Kidney glomerular epithelial cell (primary cell): ENCODE results near the gene GNAO1.

Experiments
- DNase-seq: peaks from one replicate; lab custom pipeline; 2025; lab: John Stamatoyannopoulos, UW

GNAO1 gene

DNA sequence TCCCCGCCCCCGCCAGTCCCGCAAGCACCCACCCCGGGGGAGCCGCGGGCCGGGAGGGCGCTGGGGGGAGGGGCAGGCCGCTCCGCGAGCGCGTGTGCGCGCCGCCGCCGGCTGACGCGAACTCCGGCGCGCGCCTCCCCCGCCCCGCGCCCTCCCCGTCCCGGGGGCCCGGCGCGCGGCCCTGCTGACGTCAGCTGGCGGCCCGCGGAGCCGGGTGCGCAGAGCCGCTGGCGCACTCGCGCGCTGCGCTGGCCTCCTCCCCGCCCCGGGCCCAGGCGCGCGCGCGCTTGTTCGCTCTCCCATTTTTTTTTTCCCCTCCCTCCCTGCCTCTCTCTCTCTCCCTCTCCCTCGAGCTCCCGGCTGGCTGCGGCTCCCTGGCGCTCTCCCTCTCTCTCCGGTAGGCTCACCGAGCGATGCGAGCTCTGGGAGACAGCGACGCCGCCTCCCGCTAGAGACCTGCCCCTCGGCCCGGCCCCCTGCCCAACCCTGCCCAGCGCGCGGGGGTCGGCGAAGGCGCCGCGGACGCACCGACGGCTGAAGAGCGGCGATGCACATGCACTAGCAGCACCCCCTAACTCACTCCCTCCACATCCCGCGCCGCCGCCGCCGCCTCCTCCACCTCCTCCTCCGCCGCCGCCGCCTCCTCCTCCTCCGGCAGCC lies at the start of gene GNAO1:
GNAO1 (plus strand) TSS at position 334 of the 660 bp plus-strand sequence. CDS start 747 bp downstream, outside the sequence.
- DNase-seq, result no peak

DNA sequence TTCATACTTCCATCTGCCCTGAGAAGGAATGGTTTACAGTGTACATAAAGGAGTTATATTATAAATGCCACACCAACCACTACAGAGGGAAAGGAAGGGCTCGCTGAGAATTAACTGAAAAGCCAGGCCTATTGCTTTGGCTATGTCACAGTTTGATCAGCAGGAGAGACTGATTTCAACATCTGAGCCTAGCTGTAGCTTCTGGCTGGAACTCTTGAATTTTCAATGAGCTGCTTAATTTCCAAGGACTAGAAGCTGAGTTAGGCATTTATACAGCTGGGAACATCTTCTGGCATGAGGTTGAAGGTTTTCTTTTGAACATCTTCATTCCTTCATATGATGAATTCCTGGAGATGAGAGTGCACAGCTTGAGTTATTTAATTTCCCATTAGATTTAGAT lies 47.6 kb upstream of the GNAO1 start:
- no peak for DNase-seq

DNA sequence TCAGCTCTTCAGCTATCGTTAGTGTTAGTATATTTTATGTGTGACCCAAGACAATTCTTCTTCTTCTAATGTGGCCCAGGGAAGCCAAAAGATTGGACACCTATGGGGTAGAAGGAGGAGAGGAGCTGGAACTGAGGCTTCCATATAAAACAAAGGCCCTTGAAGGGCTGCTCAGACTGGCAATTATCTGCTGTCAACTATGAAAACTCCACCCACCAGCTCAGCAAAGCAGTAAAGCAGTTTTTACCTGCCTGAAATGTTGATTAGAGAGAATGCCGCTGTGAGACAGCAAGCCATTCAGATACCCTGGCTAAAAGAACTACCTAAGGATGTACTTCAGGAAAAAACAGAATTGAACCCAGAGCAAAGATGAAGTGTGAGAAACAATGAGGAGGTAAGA lies 45.9 kb upstream of the GNAO1 start:
- no peak for DNase-seq

DNA sequence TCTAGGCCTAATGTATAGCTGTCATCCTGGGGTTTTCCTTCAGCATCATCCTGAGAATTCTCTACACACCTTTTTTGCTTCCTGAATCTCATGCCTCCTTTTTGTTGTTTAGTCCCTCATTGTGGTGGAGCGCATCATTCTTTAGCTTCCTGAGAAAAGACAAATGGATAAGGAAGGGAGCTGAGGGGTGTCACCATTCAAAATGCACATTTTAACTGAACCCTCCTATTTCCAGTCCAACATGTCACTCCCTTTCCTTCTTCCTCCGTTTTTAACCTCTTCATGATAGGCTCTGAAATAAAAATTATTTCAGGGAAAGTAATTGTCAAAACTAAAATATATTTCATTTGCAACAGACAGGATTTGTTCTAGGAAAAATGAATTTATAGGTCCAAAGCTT lies 39.7 kb upstream of the GNAO1 start:
- no peak for DNase-seq

DNA sequence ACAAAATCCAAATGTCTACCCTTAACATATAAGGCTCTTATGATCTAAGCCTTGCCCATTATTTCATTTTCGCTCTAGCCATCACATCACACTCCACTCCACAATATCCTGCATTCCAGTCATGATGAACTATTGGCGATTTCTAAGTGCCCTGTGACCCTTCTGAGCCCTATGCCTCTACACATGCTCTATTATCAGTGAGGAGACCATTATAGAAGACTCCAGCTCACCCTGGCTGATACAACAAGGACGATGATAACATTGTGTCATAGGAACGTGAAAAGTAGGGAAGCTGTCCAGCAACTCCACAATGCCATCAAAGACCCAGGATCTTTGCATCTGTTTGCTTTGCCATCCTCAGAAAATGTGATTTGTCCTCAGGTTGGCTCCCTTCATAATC lies 29.6 kb upstream of the GNAO1 start:
- no peak for DNase-seq

DNA sequence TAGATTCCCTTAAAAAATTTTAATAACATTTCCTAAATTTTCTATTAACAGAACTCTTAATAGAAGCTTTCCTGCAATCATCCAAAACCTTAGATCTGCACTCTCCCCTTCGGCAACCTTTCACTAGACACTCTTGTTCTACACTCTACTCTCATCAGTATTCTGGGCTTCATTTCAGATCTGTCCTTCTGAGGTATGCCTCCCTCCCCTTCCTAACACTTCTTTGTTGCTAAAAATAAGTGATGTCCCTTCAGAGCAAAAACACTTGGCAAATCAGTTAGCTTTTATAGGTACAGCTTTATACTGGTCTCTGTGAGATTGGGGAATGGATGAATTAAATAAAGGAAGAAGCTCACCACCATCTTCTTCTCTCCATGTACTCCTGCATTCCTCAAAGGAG lies 28.2 kb upstream of the GNAO1 start:
- no peak for DNase-seq

DNA sequence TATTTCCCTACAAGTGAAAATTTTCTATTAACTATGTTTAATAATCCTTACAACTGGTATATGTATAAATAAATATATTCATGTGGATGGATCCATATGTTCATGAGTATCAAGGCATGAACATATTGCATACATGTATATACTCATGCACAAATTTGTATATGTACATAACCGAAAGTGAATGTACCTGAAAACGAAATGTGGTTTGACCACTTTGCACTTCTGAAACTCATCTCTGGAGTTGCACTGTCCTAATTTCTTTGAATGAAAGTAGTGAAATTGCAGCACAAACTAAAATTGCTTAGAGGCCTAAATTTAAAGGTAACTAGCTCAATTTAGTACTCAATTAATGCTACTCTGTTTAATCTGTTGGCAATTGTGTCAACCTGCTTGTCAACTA lies 27.4 kb upstream of the GNAO1 start:
- DNase-seq, result no peak

DNA sequence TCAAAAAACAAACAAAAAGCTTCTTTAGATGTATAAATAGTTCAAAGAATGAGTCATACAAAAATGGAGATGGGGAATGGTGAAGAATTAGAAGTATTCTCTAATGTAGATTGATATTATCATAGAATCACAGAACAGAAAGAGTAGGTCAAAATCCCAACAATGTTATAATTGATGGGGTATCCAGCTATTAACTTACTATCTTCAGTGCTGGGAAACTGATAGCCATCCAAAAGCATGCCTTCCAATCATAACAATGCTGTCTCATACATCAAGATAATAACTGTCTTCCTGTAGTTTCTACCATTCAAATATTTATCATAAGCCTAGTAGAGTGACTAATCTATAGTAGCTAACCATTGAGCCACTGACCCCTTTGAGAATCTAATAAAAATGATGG lies 26.7 kb upstream of the GNAO1 start:
- no peak for DNase-seq

DNA sequence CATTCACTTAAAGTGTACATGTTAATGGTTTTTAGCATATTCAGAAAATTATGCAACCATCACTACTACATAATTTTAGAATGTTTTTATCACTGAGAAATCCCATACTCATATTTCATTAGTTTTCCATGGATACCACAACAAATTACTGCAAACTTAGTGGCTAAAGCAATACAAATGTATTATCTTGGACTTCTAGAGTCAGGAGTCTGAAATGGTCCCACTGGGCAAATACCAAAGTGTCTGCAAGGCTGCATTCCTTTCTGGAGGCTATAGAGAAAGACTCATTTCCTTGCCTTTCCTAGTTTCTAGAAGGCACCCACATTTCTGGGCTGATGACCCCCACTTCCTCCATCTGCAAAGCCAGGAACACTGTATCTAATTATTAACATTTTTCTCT lies 16.9 kb upstream of the GNAO1 start:
- DNase-seq, result no peak

DNA sequence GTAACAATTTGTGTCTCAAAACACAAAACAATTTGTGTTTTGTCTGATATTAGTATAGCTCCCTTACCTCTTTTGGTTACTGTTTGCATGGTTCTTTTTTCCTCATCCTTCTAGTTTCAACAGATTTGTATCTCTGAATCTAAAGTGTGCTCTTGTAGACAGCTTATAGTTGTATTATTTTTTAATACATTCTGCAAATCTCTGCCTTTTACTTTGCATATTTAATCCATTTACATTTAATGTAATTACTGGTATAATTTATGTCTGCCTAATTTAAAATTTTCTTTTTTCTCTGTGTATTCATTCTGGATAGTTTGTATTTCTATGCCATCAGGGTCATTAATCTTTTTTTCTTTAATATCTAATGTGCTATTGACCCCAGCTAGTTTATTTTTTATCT lies 9.9 kb upstream of the GNAO1 start:
- no peak for DNase-seq

DNA sequence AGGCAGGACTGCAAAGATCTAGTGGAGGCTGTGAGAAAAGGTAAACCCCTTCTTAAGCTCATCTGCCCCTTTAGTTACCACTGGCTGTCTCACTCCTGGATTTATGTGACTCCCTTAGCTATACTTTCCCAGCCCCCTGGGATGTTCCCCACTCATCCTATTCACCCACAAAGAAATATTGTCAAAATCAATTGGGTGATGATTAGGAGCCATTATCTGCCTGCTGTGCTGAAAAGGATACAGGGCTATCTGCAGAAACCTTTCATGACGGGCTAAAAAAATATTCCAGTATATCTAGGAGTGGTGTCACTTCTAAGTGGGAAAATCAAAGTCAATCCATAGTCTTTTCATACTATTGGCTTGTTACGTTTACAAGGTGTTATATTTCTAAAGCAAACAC lies 8.0 kb upstream of the GNAO1 start:
- DNase-seq, result no peak

DNA sequence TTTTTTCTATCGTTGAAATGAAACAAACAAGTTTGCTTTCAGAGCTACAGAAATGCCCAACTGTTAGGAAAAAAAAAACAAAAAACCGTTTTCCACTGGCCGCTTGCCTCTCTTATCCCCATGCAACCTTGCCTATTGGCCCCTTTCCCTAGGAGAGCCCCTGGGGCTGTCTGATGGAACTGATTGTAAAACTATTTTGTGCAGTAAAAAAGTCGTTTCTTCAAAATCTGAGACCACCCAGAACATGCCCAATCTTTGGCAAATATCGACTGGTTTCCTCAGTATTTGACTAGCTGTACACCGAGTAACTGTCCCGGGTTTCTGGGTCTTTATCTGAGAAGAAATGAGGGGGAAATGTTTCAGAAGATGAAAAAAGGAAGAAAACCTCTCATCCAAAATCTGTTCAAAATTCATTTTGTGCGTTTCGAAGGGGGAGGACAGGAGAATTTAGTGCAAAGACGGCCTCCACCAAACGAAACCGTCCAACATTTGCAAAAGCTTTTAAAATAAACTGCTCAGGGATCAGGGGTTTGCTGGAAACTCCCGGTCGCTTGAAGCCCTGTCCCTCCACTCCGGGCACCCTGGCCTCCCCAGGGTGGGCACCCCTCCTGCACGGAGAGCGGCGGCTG lies 1.1 kb upstream of the GNAO1 start:
- no peak for DNase-seq

DNA sequence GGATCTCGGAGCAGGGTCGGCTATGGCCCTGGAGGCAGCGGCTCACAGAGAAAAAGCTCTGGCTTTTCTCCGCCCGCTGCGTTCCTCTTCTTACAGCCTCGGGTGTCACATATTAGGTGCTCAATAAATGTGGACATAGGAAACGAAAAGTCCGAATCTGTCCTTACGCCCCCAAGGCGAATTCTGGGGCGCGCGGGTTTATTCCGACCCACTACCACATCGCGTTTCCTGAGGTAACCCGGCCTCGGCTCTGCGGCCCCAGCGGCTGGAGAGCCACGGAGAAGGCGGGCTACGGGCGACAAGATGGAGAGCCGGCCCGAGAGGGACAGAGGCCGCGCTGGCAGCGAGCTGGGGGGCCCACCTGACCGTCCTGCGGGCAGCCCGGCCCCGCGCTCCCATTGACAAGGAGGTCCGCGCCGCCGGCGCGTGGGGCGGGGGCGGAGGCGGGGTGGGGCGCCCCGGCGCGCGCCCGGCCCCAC lies 573 bp upstream of the GNAO1 start:
- no peak for DNase-seq

DNA sequence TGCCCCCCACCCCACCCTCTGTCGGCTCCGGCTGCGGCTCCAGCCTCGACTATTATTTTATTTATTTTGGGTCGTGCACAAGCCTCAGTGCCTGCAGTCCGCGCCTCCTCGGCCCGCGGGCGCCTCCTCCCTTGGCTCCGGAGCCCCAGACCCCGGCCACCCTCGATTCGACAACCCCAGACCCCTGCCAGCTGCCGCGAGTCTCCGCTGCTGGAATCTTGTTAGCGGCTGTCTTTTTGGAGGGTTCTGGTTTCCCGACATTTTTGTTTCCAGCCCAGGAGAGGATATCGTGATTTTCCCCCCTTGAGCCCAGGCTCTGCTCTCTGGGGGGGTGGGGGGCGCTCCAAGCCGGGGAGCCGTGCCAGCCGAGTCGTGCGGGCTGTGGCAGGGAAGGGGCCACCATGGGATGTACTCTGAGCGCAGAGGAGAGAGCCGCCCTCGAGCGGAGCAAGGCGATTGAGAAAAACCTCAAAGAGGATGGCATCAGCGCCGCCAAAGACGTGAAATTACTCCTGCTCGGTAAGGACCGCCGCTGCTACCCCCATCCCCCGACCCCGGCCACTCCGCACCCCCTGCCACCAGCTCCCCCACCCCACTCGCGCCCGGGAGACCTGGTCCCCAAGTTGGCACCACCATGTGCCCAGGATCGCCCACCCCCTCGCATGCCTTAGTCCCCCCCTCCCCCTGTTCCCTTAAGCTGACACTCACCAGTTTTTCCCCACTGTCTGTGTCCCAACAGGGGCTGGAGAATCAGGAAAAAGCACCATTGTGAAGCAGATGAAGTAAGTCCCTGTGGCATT lies 746 bp downstream of the GNAO1 start:
- DNase-seq, result no peak

DNA sequence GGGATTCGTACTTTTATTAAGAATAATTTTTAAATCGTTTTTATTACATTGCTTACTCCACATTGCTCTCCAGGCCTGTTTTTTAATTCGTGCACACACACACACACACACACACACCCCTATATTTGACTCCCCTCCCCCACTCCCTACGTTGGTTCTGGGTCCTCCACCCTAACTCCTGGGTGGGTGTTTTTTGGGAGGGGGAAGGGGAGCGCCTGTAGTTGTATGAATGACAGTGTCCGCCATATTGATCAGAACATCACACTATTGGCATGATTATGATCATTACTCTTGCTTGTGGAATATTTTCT lies 1.3 kb downstream of the GNAO1 start:
- DNase-seq, result no peak

DNA sequence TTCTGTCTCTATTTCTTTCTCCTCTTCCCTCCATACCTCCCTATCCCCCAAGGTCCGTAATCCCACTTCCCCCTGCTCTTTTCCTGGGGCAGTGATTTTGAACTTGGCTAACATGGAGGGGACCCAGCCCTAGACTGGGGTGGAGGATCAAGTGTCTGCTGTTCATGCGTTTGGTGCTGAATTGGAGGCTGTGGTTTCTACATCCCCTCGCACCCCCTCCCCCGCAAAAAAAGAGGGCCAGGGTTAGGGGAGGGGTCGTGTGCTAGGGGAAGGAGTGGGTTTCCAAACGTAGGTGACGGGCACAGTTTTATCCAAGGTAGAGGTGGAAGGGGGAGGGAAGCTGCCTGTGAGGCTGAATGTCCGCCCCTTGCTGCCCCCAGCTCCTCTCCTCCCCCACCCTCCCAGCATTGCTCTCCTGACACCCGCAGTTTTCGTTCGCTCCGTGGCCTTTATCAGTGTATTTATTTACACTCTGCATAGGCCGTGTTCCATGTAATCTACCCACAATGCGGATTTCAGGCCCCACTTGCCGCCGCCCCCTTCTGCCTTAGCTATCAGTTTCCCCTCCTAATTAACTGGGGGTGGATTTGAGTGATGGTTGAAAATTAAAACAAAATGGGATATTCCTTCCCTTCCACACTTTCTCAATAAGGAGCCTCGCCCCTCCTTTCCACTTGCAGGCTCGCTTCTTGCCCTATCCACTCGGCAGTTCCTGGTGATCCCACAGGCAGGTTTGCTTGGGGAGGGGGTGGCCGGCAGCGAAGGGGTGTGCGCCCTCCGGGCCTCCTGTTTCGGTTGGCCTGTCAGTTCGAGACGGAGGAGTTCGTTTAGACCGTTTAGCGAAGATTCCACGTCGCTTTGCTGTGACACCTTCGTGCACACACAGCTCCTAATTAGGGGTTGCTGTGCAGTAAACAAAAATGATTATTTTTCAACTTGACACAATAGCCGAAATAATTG lies 2.0 kb downstream of the GNAO1 start:
- no peak for DNase-seq

DNA sequence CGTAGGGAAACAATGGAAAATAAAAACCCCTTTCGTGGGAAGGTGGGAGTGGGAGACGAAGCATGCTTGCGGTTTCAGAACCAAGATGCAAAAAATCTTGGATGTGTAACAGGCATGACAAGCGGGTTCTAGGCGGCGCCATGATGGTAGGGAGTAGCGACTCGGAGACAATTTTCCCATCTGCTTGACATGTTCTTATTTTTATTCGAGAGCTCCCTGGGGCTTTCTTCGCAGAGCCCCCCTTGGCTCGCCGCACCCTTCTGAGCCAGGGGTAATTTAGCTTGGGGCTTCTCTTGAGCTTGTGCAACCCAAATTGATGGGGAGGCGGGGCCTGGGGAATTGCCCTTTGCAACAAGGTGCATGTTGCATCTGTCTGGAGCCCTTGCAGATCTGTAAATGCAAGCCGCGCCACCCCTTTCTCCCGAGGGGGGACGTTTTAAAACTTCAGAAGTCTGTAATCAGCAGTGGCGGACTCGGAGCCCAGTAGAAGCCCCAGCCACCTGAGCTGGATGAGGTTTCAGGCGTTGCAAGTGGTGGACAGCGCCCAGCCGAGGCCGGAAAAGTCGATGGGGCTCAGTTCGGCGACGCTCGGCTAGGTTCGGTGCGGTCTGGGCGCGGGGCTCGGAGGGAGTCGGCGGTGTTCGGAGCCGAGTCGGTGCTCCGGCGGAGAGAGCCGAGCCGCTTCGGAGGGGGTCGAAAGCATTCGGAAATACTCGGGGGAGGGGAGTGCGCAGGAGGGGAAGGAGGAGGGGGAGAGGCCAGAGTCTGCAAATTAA lies 2.9 kb downstream of the GNAO1 start:
- DNase-seq, result peak; percentile 61

DNA sequence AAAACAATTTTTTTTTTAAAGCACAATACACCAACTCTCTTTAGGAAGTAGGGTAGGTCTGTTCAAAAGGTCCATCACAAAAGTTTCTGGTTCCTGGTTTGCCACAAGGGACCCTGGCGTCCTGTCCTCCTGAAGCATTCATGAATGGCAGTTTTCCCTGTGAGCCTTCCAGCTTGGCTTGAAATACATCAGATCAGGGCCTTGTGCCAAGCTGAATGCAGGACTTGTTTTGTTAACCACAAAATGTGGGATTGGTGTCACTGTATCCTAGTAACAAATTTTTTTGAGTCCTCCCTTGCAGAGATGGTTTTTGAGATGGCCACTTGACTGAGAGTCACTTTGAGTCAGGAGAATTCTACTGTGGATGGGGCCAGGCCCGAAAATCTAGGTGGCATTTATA lies 3.9 kb downstream of the GNAO1 start:
- DNase-seq, result no peak

DNA sequence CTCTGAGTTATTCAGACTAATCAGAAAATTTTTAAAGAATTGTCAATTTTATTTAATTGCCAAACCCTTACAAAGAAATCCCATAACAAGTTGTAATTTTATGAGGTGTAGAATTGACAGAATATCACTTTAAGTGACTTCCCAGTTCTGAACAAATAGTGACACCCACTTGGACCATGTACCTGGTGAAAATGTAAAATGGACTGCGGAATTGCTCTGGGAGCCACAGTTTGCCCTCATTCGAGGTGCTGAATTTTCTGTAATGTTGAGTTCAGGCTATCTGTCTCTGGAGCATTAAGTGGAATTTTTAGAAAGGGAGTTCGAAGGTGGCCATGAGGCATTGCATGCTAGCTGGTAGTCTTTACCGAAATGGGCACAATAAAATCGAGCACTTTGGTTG lies 5.1 kb downstream of the GNAO1 start:
- no peak for DNase-seq

DNA sequence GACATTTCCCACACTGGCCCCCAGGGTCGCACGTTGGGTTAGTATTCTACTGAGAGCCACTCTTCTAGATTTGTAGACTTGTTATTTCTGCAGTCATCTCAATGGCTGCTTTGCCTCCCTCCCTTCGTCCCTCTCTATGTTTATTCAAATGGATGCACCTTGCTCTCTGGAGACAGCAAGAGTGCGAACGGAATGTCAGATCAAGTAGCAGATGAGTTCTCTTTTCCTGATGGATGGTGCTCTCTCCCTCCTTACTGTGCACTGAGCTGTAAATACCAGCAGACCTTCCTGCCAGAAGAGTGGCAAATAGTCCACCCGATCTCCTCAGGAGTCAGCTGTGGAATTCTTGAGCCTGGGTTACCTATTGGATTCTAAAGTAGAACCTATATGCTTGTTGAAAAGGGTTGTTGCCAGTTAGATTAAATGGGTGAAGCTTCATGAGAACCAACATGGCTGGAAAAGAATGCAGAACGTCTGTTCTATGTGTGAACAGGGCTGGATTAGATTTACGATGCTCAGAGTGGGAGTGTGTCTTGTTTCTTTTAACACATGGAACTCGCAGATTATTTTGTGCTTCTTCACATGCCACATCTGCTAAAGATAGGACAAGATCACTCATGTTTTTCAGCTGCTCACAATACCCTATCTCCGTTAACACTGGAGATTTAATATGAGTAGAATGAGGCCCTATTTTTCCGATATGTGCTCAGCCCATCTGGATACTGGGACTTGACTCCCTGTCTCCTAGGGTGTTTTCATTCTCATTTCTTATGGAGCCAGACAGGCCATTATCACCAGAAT lies 6.1 kb downstream of the GNAO1 start:
- no peak for DNase-seq
